Keratinocyte (primary cell): ENCODE measurements around the gene ADAD2.

Experiments
- EZH2 ChIP-seq: IDR thresholded peaks from one replicate; pipeline ENCODE4 v1.6.1; 2012; ENCODE audit warnings: inconsistent platforms, mild to moderate bottlenecking, low read length, moderate library complexity
- TF ChIP-seq, protein P1 (sequence below), 3 experiments: IDR thresholded peaks in 1 of 3; conservative IDR thresholded peaks in 1 of 3; optimal IDR thresholded peaks in 1 of 3; 2 replicates in 2 of 3; 3 replicates in 1 of 3; pipeline versions ENCODE3 to v1.5.1; 2011; ENCODE audit warnings: low read length in 3 of 3, mild to moderate bottlenecking in 3 of 3, moderate library complexity in 2 of 3, control low read depth in 1 of 3, inconsistent platforms in 1 of 3; ENCODE audit not compliant: insufficient read depth in 2 of 3; ENCODE audit errors: extremely low read depth in 1 of 3

DNA sequence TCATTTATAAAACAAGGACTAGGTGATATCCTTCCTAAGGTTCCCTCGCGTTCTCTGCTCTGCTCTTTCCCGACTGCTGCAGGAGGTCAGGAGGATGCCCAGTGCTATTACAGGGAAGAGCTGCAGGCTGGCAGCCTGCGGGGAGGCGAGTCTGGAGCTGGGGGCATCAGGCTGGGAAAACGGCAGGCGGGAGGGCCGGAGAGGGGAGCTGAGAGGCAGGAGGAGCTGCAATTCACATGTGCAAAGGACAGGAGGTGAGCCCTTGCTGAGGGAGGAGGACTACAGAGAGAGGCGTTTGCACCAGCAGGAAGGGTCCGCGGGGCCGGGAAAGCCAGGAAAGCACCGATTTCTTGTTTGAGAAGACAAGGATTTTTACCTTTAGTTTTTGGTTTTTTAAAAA, 8.1 kb downstream of the ADAD2 start:
- TF ChIP-seq, protein P1, sequence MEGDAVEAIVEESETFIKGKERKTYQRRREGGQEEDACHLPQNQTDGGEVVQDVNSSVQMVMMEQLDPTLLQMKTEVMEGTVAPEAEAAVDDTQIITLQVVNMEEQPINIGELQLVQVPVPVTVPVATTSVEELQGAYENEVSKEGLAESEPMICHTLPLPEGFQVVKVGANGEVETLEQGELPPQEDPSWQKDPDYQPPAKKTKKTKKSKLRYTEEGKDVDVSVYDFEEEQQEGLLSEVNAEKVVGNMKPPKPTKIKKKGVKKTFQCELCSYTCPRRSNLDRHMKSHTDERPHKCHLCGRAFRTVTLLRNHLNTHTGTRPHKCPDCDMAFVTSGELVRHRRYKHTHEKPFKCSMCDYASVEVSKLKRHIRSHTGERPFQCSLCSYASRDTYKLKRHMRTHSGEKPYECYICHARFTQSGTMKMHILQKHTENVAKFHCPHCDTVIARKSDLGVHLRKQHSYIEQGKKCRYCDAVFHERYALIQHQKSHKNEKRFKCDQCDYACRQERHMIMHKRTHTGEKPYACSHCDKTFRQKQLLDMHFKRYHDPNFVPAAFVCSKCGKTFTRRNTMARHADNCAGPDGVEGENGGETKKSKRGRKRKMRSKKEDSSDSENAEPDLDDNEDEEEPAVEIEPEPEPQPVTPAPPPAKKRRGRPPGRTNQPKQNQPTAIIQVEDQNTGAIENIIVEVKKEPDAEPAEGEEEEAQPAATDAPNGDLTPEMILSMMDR (optimal IDR thresholded peaks at IDR 0.05 in 1 of 3, IDR thresholded peaks at IDR 0.05 in 1 of 3, conservative IDR thresholded peaks at IDR 0.05 in 1 of 3; ENCODE audit: extremely low read depth in 1 of 3, insufficient read depth in 2 of 3, low read length in 3 of 3): no peak
- TF ChIP-seq EZH2: no peak
